OCI-LY1 (cell line): Measurements from ENCODE around the gene CORO1C.

Experiments
- H2AFZ ChIP-seq: fragments of 200-600 bp; sonication (generic), shearing (Covaris generic); 2 replicates; pipeline ENCODE4 v1.6.0; 2014; ENCODE audit warnings: antibody characterized with exemption, mild to moderate bottlenecking, low read length
- H3F3A ChIP-seq: fragments of 200-600 bp; sonication (generic), shearing (Covaris generic); 2 replicates; pipeline ENCODE4 v1.6.0; 2014; ENCODE audit warnings: mild to moderate bottlenecking, antibody characterized with exemption, low read length, moderate library complexity; ENCODE audit not compliant: insufficient read depth
- H3K27ac ChIP-seq: fragments of 200-600 bp; sonication (generic); 2 replicates; pipeline ENCODE4 v1.5.1; 2014; ENCODE audit warnings: low read length, mixed run types, mild to moderate bottlenecking, low read depth; ENCODE audit not compliant: poor library complexity, severe bottlenecking
- H3K27me3 ChIP-seq: fragments of 200-600 bp; sonication (generic); 2 replicates; pipeline ENCODE4 v1.6.0; 2014; ENCODE audit warnings: antibody characterized with exemption, mild to moderate bottlenecking, low read length, moderate library complexity; ENCODE audit not compliant: insufficient read depth
- H3K36me3 ChIP-seq: fragments of 200-600 bp; sonication (generic); 2 replicates; pipeline ENCODE4 v1.6.1; 2014; ENCODE audit warnings: mild to moderate bottlenecking, antibody characterized with exemption, low read length, moderate library complexity, mixed read lengths; ENCODE audit not compliant: insufficient read depth
- H3K4me1 ChIP-seq: fragments of 200-600 bp; sonication (generic); 2 replicates; pipeline ENCODE4 v1.5.1; 2014; ENCODE audit warnings: mild to moderate bottlenecking, low read length, moderate library complexity; ENCODE audit not compliant: insufficient read depth, severe bottlenecking
- H3K4me2 ChIP-seq: fragments of 200-600 bp; sonication (generic), shearing (Covaris generic); 2 replicates; pipeline ENCODE4 v1.6.1; 2014; ENCODE audit warnings: low read length
- H3K4me3 ChIP-seq: fragments of 200-600 bp; sonication (generic); 2 replicates; pipeline ENCODE4 v1.5.1; 2014; ENCODE audit warnings: low read length, low read depth, mild to moderate bottlenecking, mixed read lengths; ENCODE audit not compliant: poor library complexity, severe bottlenecking
- H3K79me2 ChIP-seq: fragments of 200-600 bp; shearing (Covaris generic); 2 replicates; pipeline ENCODE4 v1.6.1; 2016; ENCODE audit warnings: mixed run types, low read length, mixed read lengths; ENCODE audit not compliant: insufficient read depth
- H3K9ac ChIP-seq: fragments of 200-600 bp; sonication (generic), shearing (Covaris generic); 2 replicates; pipeline ENCODE4 v1.6.1; 2014; ENCODE audit warnings: mild to moderate bottlenecking, low read length, mixed read lengths
- H3K9me2 ChIP-seq: fragments of 200-600 bp; sonication (generic), shearing (Covaris generic); 2 replicates; pipeline ENCODE4 v1.6.1; 2014; ENCODE audit warnings: low read depth, mild to moderate bottlenecking, low read length, mixed read lengths
- H3K9me3 ChIP-seq: fragments of 200-600 bp; shearing (Covaris generic); 2 replicates; pipeline ENCODE4 v1.6.1; 2014; ENCODE audit warnings: low read length, mixed read lengths
- H4K20me1 ChIP-seq: fragments of 200-600 bp; sonication (generic), shearing (Covaris generic); 2 replicates; pipeline ENCODE4 v1.6.0; 2016; ENCODE audit warnings: mild to moderate bottlenecking, low read length; ENCODE audit not compliant: insufficient read depth
- CTCF ChIP-seq: fragments of 200-600 bp; sonication (generic), shearing (Covaris generic); IDR thresholded peaks from 2 replicates; pipeline ENCODE4 v1.5.1; 2017; ENCODE audit warnings: mild to moderate bottlenecking, antibody characterized with exemption, low read length, moderate library complexity, mixed read lengths
- EZH2 ChIP-seq: fragments of 200-600 bp; sonication (generic), shearing (Covaris generic); IDR thresholded peaks from 2 replicates; pipeline ENCODE4 v1.8.0; 2017; ENCODE audit warnings: borderline replicate concordance, mixed run types, mild to moderate bottlenecking, antibody characterized with exemption, low read length, moderate library complexity, mixed read lengths

CORO1C gene

GRCh38 chr12:108764540-108765288 lies 33.4 kb upstream of the CORO1C start:
- Histone ChIP-seq H3K9me2 (no peaks in the 10 kb centered on the region), H3K27me3 (no peaks in the 10 kb centered on the region), H3K27ac (no peak overlapping the region), H3K4me1 (peaks cover 10% of the 10 kb centered on the region), H2AFZ (no peak overlapping the region), H3K36me3 (no peaks in the 10 kb centered on the region), H3K9ac (no peak overlapping the region), H3F3A (no peaks in the 10 kb centered on the region), H3K4me3 (no peak overlapping the region), H3K9me3 (no peaks in the 10 kb centered on the region), H4K20me1 (no peaks in the 10 kb centered on the region), H3K79me2 (no peaks in the 10 kb centered on the region), H3K4me2 (no peak overlapping the region)
- no peak for TF ChIP-seq EZH2
- TF ChIP-seq CTCF, result no peak

- H4K20me1 ChIP-seq, result no peaks in the 10 kb centered on the region
- H3K9me2 ChIP-seq, result no peaks in the 10 kb centered on the region
- no peaks in the 10 kb centered on the region for H3K4me1 ChIP-seq
- no peaks in the 10 kb centered on the region for H3K79me2 ChIP-seq
- no peak overlapping the region for H3K9ac ChIP-seq
- no peak overlapping the region for H3K27ac ChIP-seq
- no peak overlapping the region for H3K4me2 ChIP-seq
- H3F3A ChIP-seq, result no peaks in the 10 kb centered on the region
- H2AFZ ChIP-seq, result no peak overlapping the region
- no peaks in the 10 kb centered on the region for H3K27me3 ChIP-seq
- H3K4me3 ChIP-seq, result no peak overlapping the region
- H3K36me3 ChIP-seq, result no peaks in the 10 kb centered on the region
- TF ChIP-seq EZH2 (no peak), CTCF (no peak)
- no peaks in the 10 kb centered on the region for H3K9me3 ChIP-seq
Measured at GRCh38 chr12:108761226-108761625, 29.9 kb upstream of the CORO1C start.

- no peak overlapping the region for H3K27ac ChIP-seq
- no peaks in the 10 kb centered on the region for H4K20me1 ChIP-seq
- no peaks in the 10 kb centered on the region for H3F3A ChIP-seq
- H3K79me2 ChIP-seq, result no peaks in the 10 kb centered on the region
- H3K9me3 ChIP-seq, result no peaks in the 10 kb centered on the region
- no peak overlapping the region for H3K4me3 ChIP-seq
- TF ChIP-seq EZH2 (no peak), CTCF (no peak)
- H3K4me1 ChIP-seq, result no peaks in the 10 kb centered on the region
- no peaks in the 10 kb centered on the region for H3K27me3 ChIP-seq
- H3K4me2 ChIP-seq, result no peak overlapping the region
- H2AFZ ChIP-seq, result no peak overlapping the region
- H3K9ac ChIP-seq, result no peak overlapping the region
- no peaks in the 10 kb centered on the region for H3K9me2 ChIP-seq
- no peaks in the 10 kb centered on the region for H3K36me3 ChIP-seq
Measured at GRCh38 chr12:108759924-108760323, 28.6 kb upstream of the CORO1C start.
